ENCODE data around the gene TIMM17B. TPM values are rescaled to one million over a fixed set of nuclear protein-coding genes. Genes with fewer than 3 reads are reported as not detected.

Gene TIMM17B
- total and polyA plus RNA-seq, 2 of the 8 experiments (the other 6 are each of a cell fraction or from before 2014, with no cell fraction given): 77.8 to 246 TPM

- Histone ChIP-seq H2BK5ac (ENCODE audit: low read depth, low read length) (no peak overlapping the region), H2AFZ (ENCODE audit: low read length) (no peak overlapping the region), H3K56ac (replicated peaks; ENCODE audit: insufficient read length, low read depth, low read length) (no peak overlapping the region), H3K27ac (ENCODE audit: low read depth, low read length) (no peak overlapping the region), H3K4me2 (ENCODE audit: insufficient read depth in 1 of 2, low read depth in 2 of 2, low read length in 2 of 2) (peak overlapping the region; percentile 65 to 71; a peak in 2 of 4 replicates), H2BK15ac (ENCODE audit: low read length) (no peak overlapping the region), H2BK120ac (replicated peaks; ENCODE audit: low read depth, low read length) (no peak overlapping the region), H2AK5ac (ENCODE audit: low read depth, low read length) (no peak overlapping the region), H3K4me1 (replicated peaks in 1 of 4; ENCODE audit: control insufficient read depth in 3 of 4, insufficient read depth in 4 of 4, low read length in 3 of 4) (peaks cover 0 to 4% (median 3%) of the 10 kb centered on the region in 4 experiments; a peak in 5 of 7 replicates), H3K79me2 (ENCODE audit: control insufficient read depth in 1 of 2, insufficient read depth in 2 of 2, low read length in 2 of 2) (peaks cover 12 to 56% of the 10 kb centered on the region in 2 experiments), H3K18ac (ENCODE audit: extremely low read depth, low read length) (no peak overlapping the region), H4K91ac (replicated peaks; ENCODE audit: insufficient read length, low read length) (no peak overlapping the region), H3K27me3 (replicated peaks in 1 of 4; ENCODE audit: control insufficient read depth in 3 of 4, extremely low read depth in 1 of 4, insufficient read depth in 3 of 4, low read length in 3 of 4) (no peaks in the 10 kb centered on the region), H3K79me1 (ENCODE audit: low read depth, low read length) (no peaks in the 10 kb centered on the region; the same call in 1 of the 2 replicates), H3K23ac (ENCODE audit: insufficient read length) (no peak overlapping the region), H4K20me1 (replicated peaks in 1 of 2; ENCODE audit: control insufficient read depth in 1 of 2, insufficient read depth in 2 of 2, low read length in 2 of 2) (peaks cover 14 to 25% of the 10 kb centered on the region in 2 experiments), H3K9ac (replicated peaks in 1 of 4; ENCODE audit: extremely low read depth in 1 of 4, low read depth in 3 of 4, low read length in 3 of 4) (no peak overlapping the region), H4K5ac (ENCODE audit: insufficient read length, low read depth, low read length) (no peak overlapping the region), H3K23me2 (ENCODE audit: low read depth, low read length) (no peaks in the 10 kb centered on the region), H3K9me3 (ENCODE audit: insufficient read depth in 2 of 2, low read depth in 1 of 2, low read length in 1 of 2) (no peaks in the 10 kb centered on the region; a peak in 1 of 4 replicates), H2BK20ac (ENCODE audit: low read length) (no peak overlapping the region), H3K14ac (ENCODE audit: insufficient read length) (no peak overlapping the region), H3K4ac (replicated peaks; ENCODE audit: insufficient read length, low read depth, low read length) (no peak overlapping the region), H3K36me3 (ENCODE audit: control insufficient read depth in 2 of 4, insufficient read depth in 4 of 4, low read length in 3 of 4) (peaks cover 11 to 38% (median 27%) of the 10 kb centered on the region in 4 experiments; a peak in 7 of 8 replicates), H2BK12ac (ENCODE audit: low read depth, low read length) (no peak overlapping the region), H4K8ac (ENCODE audit: extremely low read depth, insufficient read depth, low read length) (no peak overlapping the region), H3K4me3 (ENCODE audit: extremely low read depth in 1 of 4, insufficient read depth in 2 of 4, low read depth in 3 of 4, low read length in 4 of 4) (peak overlapping the region in 1 of 4 experiments; percentile 12; a peak in 1 of 8 replicates)
- ChIA-PET CTCF (ENCODE audit: partially characterized antibody) (no interaction called here), POLR2A (ENCODE audit: partially characterized antibody) (interaction anchor here (0.7 to 30.9 kb wide), 6 partner anchors 10 to 42 kb away, joined by 3 to 572 read pairs (median 6); partner anchors contain the start of genes PQBP1 and TIMM17B)
- TF ChIP-seq HDAC2 (IDR thresholded peaks at IDR 0.05; ENCODE audit: borderline replicate concordance in 1 of 2, low read depth in 2 of 2, low read length in 2 of 2): no peak
- 0 out of 2 replicates have a peak, but pooled peaks have one; percentile 27 for TF ChIP-seq POLR2AphosphoS5 (IDR thresholded peaks at IDR 0.05; ENCODE audit: low read depth, low read length)
- WGBS, 2 experiments (ENCODE audit: extremely low coverage in 1 of 2, insufficient coverage in 1 of 2, insufficient read length in 1 of 2, insufficient replicate concordance in 2 of 2, low coverage in 1 of 2, low lambda C conversion rate in 2 of 2, missing lambda C conversion rate in 1 of 2): 85% methylated on average over 5 of the region's 5 CpGs; no CpG with 5 or more reads in 1 of the 2 experiments
- no peak for DNase-seq (ENCODE audit: low read depth in 1 of 2, low spot score in 2 of 2)
- no peak for FAIRE-seq
Observed at GRCh38 chrX:48913605-48914366, 16.2 kb upstream of the TIMM17B start.
